GM15510 (cell line): ENCODE results near the gene NKX2-3.

Experiments
- POLR2A ChIP-seq: IDR thresholded peaks from 3 replicates; pipeline ENCODE4 v1.6.1; 2011; ENCODE audit warnings: borderline replicate concordance; ENCODE audit not compliant: insufficient read length; ENCODE audit errors: extremely low read depth

The NKX2-3 gene

GRCh38 chr10:99533496-99534449 is 1.0 kb downstream of the NKX2-3 start:
- no peak for TF ChIP-seq POLR2A

DNA sequence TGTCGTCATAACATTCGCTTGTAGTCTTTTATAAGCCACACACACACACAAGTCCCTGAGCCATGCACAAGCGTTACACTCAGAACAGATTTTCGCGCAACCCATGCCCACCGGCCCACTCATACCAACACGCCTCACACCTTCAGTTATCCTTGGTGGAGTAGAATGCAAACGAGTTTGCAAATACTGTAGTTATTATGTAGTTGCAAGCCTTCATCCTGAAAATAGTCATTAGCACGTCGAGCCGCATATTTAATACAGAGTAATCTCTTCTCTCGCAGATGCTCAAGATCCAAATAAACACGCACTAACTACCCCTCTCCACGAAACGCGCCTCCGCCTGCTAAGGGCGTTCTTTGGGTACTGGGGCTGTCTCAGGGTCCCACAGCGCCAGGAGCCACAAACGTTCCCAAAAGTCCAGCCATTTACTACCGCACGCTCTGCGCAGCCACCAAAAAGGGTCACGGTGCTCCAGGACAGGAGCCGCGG is 1.8 kb downstream of the NKX2-3 start:
- TF ChIP-seq POLR2A, result no peak

DNA sequence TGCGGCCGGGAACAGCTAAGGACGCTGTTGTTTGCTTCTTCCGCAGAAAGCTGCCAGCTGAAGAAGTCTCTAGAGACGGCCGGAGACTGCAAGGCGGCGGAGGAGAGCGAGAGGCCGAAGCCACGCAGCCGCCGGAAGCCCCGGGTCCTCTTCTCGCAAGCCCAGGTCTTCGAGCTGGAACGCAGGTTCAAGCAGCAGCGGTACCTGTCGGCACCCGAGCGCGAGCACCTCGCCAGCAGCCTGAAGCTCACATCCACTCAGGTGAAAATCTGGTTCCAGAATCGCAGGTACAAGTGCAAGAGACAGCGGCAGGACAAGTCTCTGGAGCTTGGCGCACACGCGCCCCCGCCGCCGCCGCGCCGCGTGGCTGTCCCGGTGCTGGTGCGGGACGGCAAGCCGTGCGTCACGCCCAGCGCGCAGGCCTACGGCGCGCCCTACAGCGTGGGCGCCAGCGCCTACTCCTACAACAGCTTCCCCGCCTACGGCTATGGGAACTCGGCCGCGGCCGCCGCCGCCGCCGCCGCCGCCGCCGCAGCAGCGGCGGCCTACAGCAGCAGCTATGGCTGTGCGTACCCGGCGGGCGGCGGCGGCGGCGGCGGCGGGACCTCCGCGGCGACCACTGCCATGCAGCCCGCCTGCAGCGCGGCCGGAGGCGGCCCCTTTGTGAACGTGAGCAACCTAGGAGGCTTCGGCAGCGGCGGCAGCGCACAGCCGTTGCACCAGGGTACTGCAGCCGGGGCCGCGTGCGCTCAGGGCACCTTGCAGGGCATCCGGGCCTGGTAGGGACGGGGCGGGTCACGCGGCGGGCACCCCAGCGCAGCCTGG is 2.4 kb downstream of the NKX2-3 start:
- no peak for TF ChIP-seq POLR2A

GRCh38 chr10:99535764-99536337 is 3.1 kb downstream of the NKX2-3 start:
- TF ChIP-seq POLR2A, result no peak

- no peak for TF ChIP-seq POLR2A
Measured at GRCh38 chr10:99536338-99537085, 3.8 kb downstream of the NKX2-3 start.

DNA sequence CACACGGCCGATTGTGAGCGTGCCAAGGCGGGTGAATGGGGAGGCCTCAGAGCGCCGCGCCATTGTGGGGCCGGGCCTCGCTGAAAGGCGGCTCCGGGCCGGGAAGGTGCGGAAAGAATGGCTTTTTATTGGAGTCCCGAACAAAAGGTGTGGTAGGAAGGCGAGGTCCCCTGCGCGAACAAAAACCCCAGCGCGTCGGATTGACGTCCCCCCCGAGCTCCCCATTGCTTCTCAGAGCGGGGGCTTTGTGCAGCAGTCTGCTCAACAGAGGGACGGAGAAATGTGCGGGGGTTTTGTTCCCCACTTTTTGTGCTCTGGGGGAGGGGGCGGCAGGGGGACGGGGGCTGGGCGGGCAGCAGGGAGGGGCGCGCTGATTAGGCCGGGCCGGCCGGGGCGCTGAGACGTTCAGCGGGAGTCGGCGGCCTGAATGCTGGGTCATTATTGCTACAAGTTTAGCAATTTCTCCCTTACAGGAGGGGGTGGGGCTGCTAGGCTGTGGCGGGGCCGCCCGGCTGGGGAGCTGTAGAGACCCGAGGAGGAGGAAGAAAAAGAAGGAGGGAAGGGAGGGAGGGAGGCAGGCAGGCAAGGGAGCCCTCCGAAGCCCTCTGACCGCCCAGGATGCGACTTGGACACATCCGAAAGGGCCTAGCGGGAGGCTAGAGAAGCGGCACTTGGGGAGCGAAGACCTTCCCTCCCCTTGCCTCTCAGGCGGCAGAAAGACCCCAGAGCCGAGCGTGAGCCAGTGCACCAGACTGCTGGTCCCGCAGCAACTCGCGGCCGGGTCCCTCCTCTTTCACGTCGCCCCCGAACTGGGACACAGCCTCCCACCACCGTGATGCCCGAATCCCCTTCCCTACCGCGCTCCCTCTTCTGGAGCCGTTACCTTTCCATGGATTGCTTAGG is 4.6 kb downstream of the NKX2-3 start:
- TF ChIP-seq POLR2A, result no peak

- TF ChIP-seq POLR2A, result no peak
Measured at GRCh38 chr10:99537989-99538917, 5.5 kb downstream of the NKX2-3 start.

- TF ChIP-seq POLR2A, result no peak
Measured at GRCh38 chr10:99539120-99539519, 6.4 kb downstream of the NKX2-3 start.

DNA sequence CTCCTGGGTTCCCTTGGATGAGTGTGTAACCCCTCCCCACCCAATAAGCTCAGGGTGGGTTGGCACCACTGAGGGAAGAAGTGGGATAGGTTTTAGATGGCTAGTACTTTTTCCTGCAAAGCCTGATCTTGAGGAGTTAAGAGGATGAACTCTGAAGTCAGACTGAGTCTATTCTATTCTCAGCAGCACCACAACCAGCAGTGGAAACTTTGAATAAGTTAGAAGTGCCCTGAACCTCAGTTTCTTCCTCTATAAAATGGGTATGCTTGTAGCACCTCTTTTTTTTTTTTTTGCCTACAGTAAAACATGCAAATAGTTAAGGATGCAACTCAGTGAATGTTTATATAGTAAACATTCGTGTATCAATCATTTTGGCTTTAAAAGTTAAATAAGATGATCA is 7.1 kb downstream of the NKX2-3 start:
- no peak for TF ChIP-seq POLR2A

GRCh38 chr10:99540306-99540656 is 7.5 kb downstream of the NKX2-3 start:
- TF ChIP-seq POLR2A, result no peak

DNA sequence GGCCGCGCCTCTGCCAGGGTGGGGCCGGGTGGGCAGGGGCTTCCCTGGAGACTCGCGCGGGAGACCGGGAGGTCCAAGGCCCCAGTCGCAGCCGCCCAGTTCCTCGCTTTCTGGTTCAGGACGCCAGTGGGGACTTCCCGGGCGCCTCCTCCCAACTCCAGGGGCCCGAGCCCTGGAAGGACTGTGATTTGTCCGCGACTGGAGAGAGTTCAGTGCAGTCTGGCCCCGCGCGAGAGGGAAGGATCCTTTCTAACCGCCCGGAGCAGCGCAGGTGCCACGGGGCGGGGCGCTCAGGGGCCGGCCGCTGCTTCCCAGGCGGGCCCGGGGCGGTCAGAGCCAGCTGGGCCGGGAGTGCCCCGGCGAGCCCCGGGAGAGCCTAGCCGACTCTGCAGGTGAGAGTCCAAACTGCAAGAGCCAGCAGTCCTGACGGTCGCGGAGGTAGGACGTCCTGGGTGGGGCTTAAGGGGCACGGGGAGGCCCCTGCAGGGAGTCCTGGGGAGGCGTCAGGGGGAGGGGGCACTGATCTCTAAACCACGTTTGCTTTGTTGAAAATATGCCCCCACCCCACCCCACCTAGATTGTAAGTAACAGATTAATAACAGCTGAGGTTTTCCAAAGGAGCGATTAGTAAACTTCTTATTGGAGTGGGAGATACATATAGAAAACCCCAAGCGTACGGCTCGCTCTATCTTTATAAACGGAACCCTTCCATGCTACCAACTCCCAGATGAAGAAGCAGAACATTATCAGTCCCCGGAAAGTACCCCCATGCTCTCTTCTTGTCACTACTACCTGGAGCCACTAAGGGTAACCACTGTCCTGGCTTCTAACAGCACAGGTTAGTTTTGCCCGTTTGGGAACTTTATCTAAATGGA is 8.2 kb downstream of the NKX2-3 start:
- TF ChIP-seq POLR2A, result no peak
